Keratinocyte (primary cell): ENCODE results near the gene MROH2A. TPM values are rescaled to one million over a fixed set of nuclear protein-coding genes. Genes with fewer than 3 reads are reported as not detected.

Experiments
- DNase-seq: peaks from one replicate; pipeline ENCODE4 v3.0.0-alpha.2; 2011; ENCODE audit warnings: low read depth, missing footprints, low spot score
- FAIRE-seq: peaks from 2 replicates; lab custom pipeline; 2011; peaks lifted over from hg19 to GRCh38; lab: Jason Lieb, UNC
- H2AFZ ChIP-seq: 2 replicates; pipeline ENCODE4 v1.6.0; 2012; ENCODE audit warnings: low read length, control low read depth, inconsistent platforms; ENCODE audit not compliant: control insufficient read depth
- H3K27ac ChIP-seq: 2 replicates; pipeline ENCODE4 v1.5.1; 2011; ENCODE audit warnings: low read length; ENCODE audit not compliant: control insufficient read depth, insufficient read depth
- H3K27me3 ChIP-seq: 3 replicates; pipeline ENCODE4 v1.6.0; 2011; ENCODE audit warnings: low read length; ENCODE audit not compliant: control insufficient read depth, insufficient read depth; ENCODE audit errors: extremely low read depth
- H3K36me3 ChIP-seq, 2 experiments: 2 replicates in 1 of 2; 3 replicates in 1 of 2; pipeline ENCODE4 v1.5.1; 2011; ENCODE audit warnings: low read length in 2 of 2, mild to moderate bottlenecking in 1 of 2; ENCODE audit not compliant: control insufficient read depth in 2 of 2, insufficient read depth in 2 of 2; ENCODE audit errors: extremely low read depth in 1 of 2
- H3K4me1 ChIP-seq: 3 replicates; pipeline ENCODE4 v1.5.1; 2011; ENCODE audit warnings: low read length; ENCODE audit not compliant: control insufficient read depth, insufficient read depth; ENCODE audit errors: extremely low read depth
- H3K4me2 ChIP-seq: 3 replicates; pipeline ENCODE4 v1.6.0; 2011; ENCODE audit warnings: low read depth, low read length; ENCODE audit not compliant: control insufficient read depth, insufficient read depth; ENCODE audit errors: extremely low read depth
- H3K4me3 ChIP-seq, 3 experiments: fragments of 200-600 bp in 1 of 3; sonication (generic) in 1 of 3; 2 replicates in 2 of 3; 3 replicates in 1 of 3; pipeline ENCODE4 v1.5.1; 2011 to 2016; ENCODE audit warnings: low read length in 3 of 3, mild to moderate bottlenecking in 3 of 3, control low read depth in 2 of 3, inconsistent platforms in 1 of 3, low read depth in 1 of 3, mixed read lengths in 1 of 3, mixed run types in 1 of 3, moderate library complexity in 1 of 3; ENCODE audit not compliant: control insufficient read depth in 2 of 3, insufficient read depth in 2 of 3; ENCODE audit errors: extremely low read depth in 1 of 3
- H3K79me2 ChIP-seq: 2 replicates; pipeline ENCODE4 v1.6.0; 2012; ENCODE audit warnings: low read length; ENCODE audit not compliant: control insufficient read depth, insufficient read depth
- H3K9ac ChIP-seq: 3 replicates; pipeline ENCODE4 v1.6.0; 2011; ENCODE audit warnings: low read length; ENCODE audit not compliant: control insufficient read depth, insufficient read depth; ENCODE audit errors: extremely low read depth
- H3K9me1 ChIP-seq: 3 replicates; pipeline ENCODE4 v1.6.0; 2011; ENCODE audit warnings: low read length; ENCODE audit not compliant: control insufficient read depth, insufficient read depth; ENCODE audit errors: extremely low read depth
- H3K9me3 ChIP-seq: 2 replicates; pipeline ENCODE4 v1.5.1; 2012; ENCODE audit warnings: low read depth, low read length; ENCODE audit not compliant: control insufficient read depth
- H4K20me1 ChIP-seq: 3 replicates; pipeline ENCODE4 v1.6.0; 2011; ENCODE audit warnings: low read length; ENCODE audit not compliant: control insufficient read depth, insufficient read depth; ENCODE audit errors: extremely low read depth
- EZH2 ChIP-seq: IDR thresholded peaks from one replicate; pipeline ENCODE4 v1.6.1; 2012; ENCODE audit warnings: inconsistent platforms, mild to moderate bottlenecking, low read length, moderate library complexity
- dilution Hi-C: fragments of 300-500 bp; cut with MboI; formaldehyde crosslinking; loops from one replicate; pipeline ENCODE4 v1.7.0; 2020; ENCODE audit warnings: low sequenced_read_pairs; ENCODE audit not compliant: extremely low pct_ligation_motif_present
- polyA plus RNA-seq, 5 experiments: library from polyadenylated mRNA; depleted of rRNA in 3 of 5; stranded (reverse) in 3 of 5; stranded (forward) in 1 of 5; unstranded in 1 of 5; fragments of >200 nt; gene quantifications; 1 replicate in 1 of 5; 2 replicates in 3 of 5; 3 replicates in 1 of 5; pipeline versions ENCODE4 v1.2.1 to v1.2.3, GENCODE V29; 2011 to 2012; ENCODE audit warnings: missing spikeins in 2 of 5, low read depth in 1 of 5, low replicate concordance in 1 of 5
- TF ChIP-seq, protein P1 (sequence below), 3 experiments: IDR thresholded peaks in 1 of 3; conservative IDR thresholded peaks in 1 of 3; optimal IDR thresholded peaks in 1 of 3; 2 replicates in 2 of 3; 3 replicates in 1 of 3; pipeline versions ENCODE3 to v1.5.1; 2011; ENCODE audit warnings: low read length in 3 of 3, mild to moderate bottlenecking in 3 of 3, moderate library complexity in 2 of 3, control low read depth in 1 of 3, inconsistent platforms in 1 of 3; ENCODE audit not compliant: insufficient read depth in 2 of 3; ENCODE audit errors: extremely low read depth in 1 of 3

Gene MROH2A
- polyA plus RNA-seq, 1 donor (not counting 4 experiments of a cell fraction or from before 2014, with no cell fraction given), result 0.33 TPM

DNA sequence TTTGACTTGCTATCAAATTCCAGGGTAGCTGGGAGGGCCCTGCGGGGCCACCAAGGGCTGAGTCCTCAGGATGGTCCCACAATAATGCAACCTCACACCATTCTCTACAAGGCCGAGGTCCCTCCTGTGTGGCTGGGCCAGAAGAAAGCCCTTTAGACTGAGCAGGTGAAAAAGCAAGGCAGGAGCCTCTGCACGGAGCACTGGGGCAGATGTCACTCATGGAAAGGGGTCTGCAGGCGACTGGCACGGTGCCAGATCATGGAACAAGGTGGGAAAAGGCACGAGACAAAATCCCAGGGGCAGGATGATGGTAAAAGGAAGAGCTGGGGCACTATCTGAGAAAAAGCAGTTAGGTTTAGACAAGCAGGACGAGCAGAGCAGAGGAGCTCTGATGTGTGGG lies 60.1 kb downstream of the MROH2A start:
- Histone ChIP-seq H4K20me1 (peaks cover 6% of the 10 kb centered on the region), H3K27ac (no peak overlapping the region), H2AFZ (no peak overlapping the region), H3K36me3 (peaks cover 0 to 56% of the 10 kb centered on the region in 2 experiments), H3K4me1 (no peaks in the 10 kb centered on the region), H3K4me3 (no peak overlapping the region), H3K9me1 (no peaks in the 10 kb centered on the region), H3K4me2 (no peak overlapping the region), H3K79me2 (peaks cover 53% of the 10 kb centered on the region), H3K9ac (no peak overlapping the region), H3K9me3 (no peaks in the 10 kb centered on the region), H3K27me3 (no peaks in the 10 kb centered on the region)
- no peak for FAIRE-seq
- no peak for DNase-seq
- TF ChIP-seq, protein P1, sequence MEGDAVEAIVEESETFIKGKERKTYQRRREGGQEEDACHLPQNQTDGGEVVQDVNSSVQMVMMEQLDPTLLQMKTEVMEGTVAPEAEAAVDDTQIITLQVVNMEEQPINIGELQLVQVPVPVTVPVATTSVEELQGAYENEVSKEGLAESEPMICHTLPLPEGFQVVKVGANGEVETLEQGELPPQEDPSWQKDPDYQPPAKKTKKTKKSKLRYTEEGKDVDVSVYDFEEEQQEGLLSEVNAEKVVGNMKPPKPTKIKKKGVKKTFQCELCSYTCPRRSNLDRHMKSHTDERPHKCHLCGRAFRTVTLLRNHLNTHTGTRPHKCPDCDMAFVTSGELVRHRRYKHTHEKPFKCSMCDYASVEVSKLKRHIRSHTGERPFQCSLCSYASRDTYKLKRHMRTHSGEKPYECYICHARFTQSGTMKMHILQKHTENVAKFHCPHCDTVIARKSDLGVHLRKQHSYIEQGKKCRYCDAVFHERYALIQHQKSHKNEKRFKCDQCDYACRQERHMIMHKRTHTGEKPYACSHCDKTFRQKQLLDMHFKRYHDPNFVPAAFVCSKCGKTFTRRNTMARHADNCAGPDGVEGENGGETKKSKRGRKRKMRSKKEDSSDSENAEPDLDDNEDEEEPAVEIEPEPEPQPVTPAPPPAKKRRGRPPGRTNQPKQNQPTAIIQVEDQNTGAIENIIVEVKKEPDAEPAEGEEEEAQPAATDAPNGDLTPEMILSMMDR (optimal IDR thresholded peaks at IDR 0.05 in 1 of 3, IDR thresholded peaks at IDR 0.05 in 1 of 3, conservative IDR thresholded peaks at IDR 0.05 in 1 of 3; ENCODE audit: extremely low read depth in 1 of 3, insufficient read depth in 2 of 3, low read length in 3 of 3), result no peak
- TF ChIP-seq EZH2, result no peak
- dilution Hi-C loops, result no loop called here

GRCh38 chr2:233838726-233839446 lies 60.8 kb downstream of the MROH2A start:
- Histone ChIP-seq H3K9ac (no peak overlapping the region), H3K9me1 (no peaks in the 10 kb centered on the region), H3K4me2 (no peak overlapping the region), H4K20me1 (peaks cover 6% of the 10 kb centered on the region), H3K27ac (no peak overlapping the region), H3K79me2 (peaks cover 60% of the 10 kb centered on the region), H2AFZ (no peak overlapping the region), H3K36me3 (peaks cover 0 to 61% of the 10 kb centered on the region in 2 experiments), H3K4me3 (no peak overlapping the region), H3K4me1 (no peaks in the 10 kb centered on the region), H3K27me3 (no peaks in the 10 kb centered on the region), H3K9me3 (no peaks in the 10 kb centered on the region)
- TF ChIP-seq, protein P1 (optimal IDR thresholded peaks at IDR 0.05 in 1 of 3, IDR thresholded peaks at IDR 0.05 in 1 of 3, conservative IDR thresholded peaks at IDR 0.05 in 1 of 3; ENCODE audit: extremely low read depth in 1 of 3, insufficient read depth in 2 of 3, low read length in 3 of 3), result no peak
- TF ChIP-seq EZH2, result no peak
- FAIRE-seq, result no peak
- dilution Hi-C loops, result no loop called here
- DNase-seq, result no peak
